Posterior vena cava (tissue), 2 donors: ENCODE results near the gene DENND10. TPM values are rescaled to one million over a fixed set of nuclear protein-coding genes. Genes with fewer than 3 reads are reported as not detected.
"Not testable (repeated sequence)": the region's sequence is repeated elsewhere in the genome, so short reads cannot be mapped to it uniquely, and the experiment has no call there.

Experiments
- DNase-seq: peaks from one replicate; pipeline ENCODE4 v3.0.0-alpha.2; 2020; ENCODE audit warnings: low spot score
- intact Hi-C, 2 donors: fragments of 100-400 bp; cut with DNase I; formaldehyde crosslinking; loops; one replicate each; pipeline versions ENCODE4 v1.14.1 to v1.14.2; 2022 to 2023
- total RNA-seq, 2 donors: library from RNA; stranded (reverse); fragmentation: NEBNext Ultra II Directional; extraction: Animal tissue kit (Norgen Biotek cat#: 25700); gene quantifications; one replicate each; pipeline ENCODE4 v1.2.1, GENCODE V29; 2021
- donor health status: DM: yes; HTN: yes; CAD: no.
- donor health status: DM: yes; HTN: yes; CAD: no.

The DENND10 gene
- total RNA-seq, 2 donors from 2014 or later, result 19.5 to 25.9 TPM

DNA sequence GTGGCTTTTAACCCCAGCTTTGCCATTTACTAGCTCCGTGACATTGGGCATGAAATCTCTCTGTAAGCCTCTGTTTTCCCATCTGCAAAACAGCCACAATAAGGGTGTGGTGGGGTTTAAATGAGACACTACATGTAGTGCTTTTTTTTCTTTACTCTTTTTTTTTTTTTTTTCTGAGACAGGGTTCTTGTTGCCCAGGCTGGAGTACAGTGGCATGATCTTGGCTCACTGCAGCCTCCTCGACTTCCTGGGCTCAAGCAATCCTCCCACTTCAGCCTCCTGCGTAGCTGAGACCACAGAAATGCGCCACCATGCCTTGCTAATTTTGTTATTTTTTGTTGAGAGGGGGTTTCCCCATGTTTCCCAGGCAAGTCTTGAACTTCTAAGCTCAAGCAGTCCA is 8.3 kb upstream of the DENND10 start:
- intact Hi-C loops, result no loop called here
- no peak for DNase-seq

DNA sequence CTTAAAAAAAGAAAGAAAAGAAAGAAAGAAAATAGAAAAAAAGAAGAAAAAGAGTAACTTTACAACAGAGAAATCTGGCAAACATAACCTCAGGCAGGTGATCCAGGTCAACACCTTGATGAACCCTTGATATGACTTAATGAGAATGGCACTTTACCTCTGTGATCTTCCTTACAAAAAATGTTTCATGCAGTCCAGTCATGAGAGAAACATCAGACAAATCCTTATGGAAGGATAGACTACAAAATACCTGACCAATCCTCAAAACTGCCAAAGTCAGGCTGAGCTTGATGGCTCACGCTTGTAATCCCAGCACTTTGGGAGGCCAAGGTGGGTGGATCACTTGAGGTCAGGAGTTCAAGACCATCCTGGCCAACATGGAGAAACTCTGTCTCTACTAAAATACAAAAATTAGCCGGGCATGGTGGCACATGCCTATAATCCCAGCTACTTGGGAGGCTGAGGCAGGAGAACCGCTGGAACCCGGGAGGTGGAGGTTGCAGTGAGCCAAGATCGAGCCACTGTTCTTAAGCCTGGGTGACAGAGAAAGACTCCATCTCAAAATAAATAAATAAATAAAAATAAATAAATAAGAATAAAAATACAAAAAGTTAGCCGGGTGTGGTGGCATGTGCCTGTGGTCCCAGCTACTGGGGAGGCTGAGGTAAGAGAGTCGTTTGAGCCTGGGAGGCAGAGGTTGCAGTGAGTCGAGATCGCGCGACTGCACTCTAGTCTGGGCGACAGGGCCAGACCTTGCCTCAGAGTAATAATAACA is 7.1 kb upstream of the DENND10 start:
- peak; percentile 50 for DNase-seq
- intact Hi-C loops, result not testable (repeated sequence)

DNA sequence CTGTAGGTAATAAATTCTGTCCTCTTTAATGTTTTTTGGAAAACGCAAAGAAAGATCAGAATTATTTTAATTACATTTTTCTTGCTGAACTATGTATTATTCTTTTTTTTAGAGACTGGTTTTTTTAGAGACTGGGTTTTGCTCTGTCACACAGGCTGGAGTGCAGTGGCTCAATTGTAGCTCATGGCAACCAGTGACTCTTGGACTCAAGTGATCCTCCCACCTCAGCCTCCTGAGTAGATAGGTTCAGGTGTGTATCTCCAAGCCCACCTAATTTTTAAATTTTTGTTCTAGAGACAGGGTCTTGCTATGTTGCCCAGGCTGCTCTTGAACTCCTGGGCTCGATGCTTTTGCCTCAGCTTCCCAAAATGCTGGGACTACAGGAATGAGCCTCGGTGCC is 5.3 kb upstream of the DENND10 start:
- intact Hi-C loops, result no loop called here
- DNase-seq, result no peak

DNA sequence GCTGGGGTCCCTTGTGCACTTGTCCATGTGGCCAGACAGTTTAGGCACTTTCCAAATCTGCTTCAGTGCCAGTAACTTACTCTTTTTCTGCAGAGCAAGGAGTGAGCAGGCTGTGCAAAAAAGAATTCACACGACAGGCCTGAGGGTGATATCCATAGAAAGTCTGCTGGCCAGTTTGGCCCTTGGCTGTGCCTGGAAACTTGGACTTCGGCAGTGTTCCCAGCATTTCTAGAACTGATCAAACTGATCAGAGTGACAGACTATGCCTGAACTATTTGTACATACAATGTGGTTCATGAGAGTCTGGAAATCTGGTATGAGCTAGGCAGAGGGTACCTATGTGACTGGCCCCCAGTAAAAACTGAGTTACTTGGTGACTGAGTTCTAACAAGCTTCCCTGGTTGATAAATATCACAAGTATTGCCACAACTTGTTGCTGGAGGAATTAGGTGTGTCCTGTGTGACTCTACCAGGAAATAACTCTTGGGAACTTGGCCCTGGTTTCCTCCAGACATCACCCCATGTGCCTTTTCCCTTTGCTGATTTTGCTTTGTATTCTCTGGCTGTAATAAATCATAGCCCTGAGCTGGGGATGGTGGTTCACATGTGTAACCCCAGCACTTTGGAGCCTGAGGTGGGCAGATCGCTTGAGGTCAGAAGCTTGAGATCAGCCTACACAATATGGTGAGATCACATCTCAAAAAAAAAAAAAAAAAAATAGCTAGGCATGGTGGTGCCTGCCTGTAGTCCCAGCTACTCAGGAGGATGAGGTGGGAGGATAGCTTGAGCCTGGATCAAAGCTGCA is 3.3 kb upstream of the DENND10 start:
- DNase-seq, result no peak
- intact Hi-C loops, result no loop called here

DNA sequence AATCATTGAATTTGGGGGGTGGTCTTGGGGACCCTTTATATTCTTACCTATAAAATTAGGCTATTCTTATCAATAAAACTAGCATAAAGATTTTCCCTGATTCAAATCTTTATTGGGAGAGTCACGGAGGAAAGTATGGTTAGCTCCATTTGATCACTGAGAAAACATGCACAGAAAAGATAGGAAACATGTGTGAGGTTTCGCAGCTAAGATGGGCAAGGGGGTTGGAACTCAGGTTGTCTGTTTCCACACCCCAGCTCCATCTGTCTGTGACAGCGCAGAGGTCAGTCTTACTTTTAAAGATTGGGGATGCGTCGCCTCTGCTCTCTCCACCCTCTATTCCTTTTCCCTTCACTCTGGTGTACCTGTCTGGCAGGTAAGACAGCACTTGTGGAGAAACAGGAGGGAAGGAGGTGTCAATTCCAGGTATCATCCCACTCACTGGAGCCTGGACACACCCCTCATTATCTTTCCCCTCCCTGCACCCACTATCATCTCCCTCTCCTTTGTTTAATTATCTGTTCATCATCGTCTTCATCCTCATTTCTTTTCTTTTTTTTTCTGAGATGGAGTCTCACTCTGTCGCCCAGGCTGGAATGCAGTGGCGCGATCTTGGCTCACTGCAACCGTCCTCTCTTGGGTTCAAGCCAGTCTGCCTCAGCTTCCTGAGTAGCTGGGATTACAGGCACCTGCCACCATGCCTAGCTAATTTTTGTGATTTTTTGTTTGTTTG is 2.4 kb upstream of the DENND10 start:
- DNase-seq, result no peak
- intact Hi-C loops, result no loop called here

DNA sequence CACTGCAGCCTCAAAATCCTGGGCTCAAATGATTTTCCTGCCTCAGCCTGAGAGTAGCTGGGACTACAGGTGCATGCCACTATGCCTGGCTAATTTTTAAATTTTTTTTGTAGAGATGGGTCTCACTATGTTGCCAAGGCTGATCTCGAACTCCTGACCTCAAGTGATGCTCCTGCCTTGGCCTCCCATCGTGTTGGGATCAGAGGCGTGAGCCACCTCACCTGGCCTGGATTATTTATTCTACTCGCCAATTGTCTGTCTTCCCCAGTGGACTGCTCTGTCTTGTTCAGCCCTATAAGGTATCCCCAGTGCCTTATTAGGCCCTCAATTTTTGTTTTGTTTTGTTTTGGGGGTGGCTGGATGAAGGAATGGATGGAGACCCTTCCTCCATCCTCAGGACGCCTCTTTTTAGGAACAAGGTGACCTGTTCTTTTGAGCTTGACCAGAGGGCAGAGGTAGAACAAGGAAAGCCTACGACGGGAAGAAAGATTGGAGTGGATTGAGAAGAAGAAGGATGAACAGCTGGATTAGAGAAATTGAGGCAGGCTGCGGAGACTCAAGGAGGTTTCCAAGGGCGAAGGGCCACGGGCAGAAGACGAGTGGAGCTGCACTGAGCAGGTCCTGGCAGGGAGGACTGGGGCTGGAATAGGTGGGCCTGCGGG is 541 bp upstream of the DENND10 start:
- DNase-seq, result peak; percentile 54
- intact Hi-C loops, result no loop called here

DNA sequence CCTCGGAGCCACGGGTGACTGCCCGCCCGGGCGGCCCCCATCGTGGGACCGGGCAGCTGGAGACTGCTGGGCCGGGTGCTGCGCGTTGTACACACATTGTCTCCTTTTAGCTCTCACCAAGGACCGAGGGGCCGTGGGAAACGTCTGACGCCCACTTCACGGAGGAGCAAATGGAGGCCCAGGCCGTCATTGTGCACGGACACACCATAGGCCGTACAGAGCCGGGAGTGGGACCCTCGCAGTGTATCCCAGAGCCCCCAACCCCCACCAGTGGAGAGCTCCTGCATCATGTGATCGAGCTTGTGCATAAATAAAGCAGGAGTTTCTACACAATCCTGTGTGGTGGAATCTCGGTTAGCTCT is 722 bp downstream of the DENND10 start:
- peak; percentile 78 for DNase-seq
- intact Hi-C loops, result no loop called here

DNA sequence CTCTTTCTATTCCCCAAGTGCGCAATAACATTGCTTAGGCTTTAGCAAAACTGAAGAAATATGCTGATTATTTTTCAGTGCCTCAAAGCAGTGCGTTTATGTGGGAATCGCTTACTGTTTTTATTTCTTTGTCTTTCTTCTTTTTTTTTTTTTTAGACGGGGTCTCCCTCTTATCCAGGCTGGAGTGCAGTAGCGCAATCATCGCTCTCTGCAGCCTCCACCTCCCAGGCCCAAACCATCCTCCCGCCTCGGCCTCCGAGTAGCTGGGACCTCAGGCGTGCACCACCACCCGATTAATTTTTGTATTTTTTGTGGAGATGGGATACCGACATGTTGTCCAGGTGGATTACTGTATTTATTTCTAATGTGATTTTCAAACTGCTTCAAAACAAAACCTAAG is 1.2 kb downstream of the DENND10 start:
- intact Hi-C loops, result no loop called here
- no peak for DNase-seq

DNA sequence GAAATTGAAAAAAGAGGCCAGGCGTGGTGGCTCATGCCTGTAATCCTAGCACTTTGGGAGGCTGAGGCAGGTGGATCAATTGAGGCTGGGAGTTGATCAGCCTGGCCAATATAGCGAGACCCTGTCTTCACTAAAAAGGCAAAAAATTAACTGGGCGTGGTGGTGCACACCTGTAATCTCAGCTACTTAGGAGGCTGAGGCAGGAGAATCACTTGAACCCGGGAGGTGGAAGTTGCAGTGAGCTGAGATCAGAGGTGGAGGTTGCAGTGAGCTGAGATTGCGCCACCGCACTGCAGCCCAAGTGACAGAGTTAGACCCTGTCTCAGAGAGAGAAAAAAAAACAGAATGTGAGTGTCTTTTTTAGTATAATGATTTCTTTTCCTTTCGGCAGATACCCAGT is 2.0 kb downstream of the DENND10 start:
- intact Hi-C loops, result not testable (repeated sequence)

DNA sequence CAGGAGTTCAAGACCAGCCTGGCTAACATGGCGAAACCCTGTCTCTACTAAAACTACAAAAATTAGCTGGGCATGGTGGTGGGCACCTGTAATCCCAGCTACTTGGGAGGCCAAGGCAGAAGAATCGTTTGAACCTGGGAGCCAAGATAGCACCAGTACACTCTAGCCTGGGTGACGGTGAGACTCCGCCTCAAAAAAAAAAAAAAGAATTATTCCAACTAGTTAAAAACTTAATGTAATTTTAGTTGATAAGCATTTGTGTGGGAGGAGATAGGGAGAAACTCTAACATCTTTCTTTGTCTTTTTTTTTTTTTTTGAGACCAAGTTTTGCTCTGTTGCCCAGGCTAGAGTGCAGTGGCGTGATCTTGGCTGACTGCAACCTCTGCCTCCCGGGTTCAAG is 3.2 kb downstream of the DENND10 start:
- DNase-seq, intact Hi-C loops: not testable (repeated sequence)

More for the DNA sequence above, 2.0 kb downstream of the DENND10 start:
- peak; percentile 48 for DNase-seq

DNA sequence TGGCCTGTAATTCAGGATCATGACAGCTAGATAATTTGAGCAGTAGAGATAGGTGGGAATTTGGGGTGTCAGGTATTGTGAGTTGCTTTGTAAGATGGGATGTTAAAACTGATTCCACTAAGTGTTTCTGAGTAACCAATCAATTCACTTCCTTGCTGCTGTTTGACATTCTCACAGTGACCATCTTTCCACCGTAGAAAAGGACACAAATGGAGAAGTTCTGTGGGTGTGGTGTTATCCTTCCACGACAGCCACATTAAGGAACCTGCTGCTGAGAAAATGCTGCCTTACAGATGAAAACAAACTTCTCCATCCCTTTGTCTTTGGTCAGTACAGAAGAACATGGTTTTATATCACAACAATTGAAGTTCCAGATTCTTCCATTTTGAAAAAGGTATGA is 3.9 kb downstream of the DENND10 start:
- intact Hi-C loops, DNase-seq: not testable (repeated sequence)

DNA sequence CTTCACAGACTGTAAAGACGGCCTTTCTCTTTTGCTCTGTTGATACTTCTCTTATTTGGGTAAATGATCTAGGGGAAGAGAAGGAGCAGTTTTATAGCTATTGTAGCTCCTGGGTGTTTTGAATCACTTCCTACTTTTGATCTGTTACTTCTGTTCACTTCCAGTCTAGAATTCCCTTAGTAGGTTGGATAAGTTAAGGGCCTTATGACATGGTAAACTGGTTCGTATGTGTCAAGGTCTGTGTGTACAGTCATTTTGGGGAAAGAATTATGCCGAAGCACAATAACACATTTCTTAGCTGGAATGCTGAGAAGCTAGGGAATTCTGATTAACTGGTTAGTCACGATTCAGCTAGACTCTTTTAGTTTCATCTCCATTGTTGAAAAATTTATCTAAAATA is 8.1 kb downstream of the DENND10 start:
- intact Hi-C loops, result no loop called here

DNA sequence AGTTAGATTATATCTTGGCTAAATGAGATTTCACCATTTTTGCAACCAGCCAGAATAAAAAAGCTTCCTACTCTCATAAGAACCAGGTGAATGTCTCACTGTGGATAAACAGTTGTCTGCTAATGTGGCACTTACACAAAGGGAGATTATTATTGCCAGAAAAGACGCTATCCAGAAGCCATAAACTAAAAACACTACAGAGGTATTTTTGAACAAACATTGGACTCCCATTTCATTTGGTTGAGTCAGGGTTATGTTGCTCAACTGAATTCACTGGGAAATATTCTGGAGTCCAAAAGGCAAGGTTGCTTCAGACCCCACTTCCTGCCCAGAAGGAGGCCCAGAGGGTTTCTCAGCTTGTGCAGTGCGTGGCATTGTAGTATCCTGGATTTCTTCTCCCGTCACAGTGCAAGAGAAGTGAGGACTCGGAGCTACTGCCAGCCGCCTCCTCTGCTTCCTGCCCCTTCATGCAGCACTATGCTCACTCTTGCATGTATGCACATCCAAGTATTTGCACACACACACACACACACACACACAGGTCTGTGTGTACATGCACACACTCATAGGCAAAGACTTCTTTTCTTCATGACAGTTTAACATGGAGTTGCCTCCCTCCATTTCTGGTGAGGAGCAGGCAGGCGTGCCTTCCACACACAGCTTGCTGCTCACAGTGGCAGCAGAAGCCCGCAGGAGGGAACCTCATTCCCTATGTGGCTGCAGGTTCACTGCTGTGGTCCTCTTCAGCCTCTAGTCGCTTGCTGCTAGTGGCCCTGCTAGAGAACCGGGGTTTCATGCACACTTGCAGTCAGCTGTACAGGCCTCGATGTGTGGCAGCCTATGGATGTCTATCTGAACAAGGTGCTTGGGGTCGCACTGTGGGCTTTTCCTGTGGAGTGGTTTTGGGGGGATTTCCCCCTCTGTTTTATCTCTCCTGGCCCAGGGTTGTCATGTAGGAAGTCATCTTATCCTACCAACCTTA is 10.1 kb downstream of the DENND10 start:
- intact Hi-C loops, result no loop called here

More for the DNA sequence above, 8.1 kb downstream of the DENND10 start:
- DNase-seq, result no peak

DNA sequence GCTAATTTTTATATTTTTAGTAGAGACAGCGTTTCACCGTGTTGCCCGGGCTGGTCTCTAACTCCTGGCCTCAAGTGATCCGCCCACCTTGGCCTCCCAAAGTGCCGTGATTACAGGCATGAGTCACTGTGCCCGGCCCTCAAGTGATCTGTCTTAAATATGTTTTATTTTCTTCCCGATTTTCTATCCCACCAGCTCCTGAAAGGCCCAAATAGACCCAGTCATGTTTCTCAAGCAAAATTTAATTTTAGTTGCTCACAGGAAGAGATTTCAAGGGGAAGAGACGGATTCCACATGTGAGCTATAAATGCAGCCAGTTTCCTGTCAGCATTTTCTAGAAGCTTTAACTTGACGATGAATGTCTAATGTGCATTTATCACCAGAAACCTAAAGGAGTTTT is 12.0 kb downstream of the DENND10 start:
- intact Hi-C loops, result no loop called here
- no peak for DNase-seq

More for the DNA sequence above, 10.1 kb downstream of the DENND10 start:
- DNase-seq, result no peak

DNA sequence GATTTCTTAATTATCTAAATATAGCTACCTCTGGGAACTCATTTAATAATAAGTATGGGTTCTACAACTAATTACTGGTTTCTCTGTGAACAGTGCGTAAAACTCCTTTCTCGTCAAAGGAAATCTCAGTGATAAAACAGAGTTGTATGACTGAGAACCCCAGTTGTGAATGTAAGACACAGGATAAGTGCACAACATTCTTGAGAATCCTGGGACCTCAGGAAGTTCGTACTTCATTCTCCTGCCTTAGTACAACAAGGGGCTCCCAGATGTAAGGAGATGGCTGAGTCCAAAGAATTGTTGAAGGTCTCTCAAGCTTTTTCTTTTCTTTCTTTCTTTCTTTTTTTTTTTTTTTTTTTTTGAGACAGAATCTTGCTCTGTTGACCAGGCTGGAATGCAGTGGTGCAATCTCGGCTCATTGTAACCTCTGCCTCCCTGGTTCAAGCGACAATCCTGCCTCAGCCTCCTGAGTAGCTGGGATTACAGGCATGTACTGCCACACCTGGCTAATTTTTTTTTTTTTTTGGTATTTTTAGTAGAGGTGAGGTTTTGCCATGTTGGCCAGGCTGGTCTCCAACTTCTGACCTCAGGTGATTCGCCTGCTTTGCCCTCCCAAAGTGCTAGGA is 12.5 kb downstream of the DENND10 start:
- no peak for DNase-seq
- intact Hi-C loops, result no loop called here

DNA sequence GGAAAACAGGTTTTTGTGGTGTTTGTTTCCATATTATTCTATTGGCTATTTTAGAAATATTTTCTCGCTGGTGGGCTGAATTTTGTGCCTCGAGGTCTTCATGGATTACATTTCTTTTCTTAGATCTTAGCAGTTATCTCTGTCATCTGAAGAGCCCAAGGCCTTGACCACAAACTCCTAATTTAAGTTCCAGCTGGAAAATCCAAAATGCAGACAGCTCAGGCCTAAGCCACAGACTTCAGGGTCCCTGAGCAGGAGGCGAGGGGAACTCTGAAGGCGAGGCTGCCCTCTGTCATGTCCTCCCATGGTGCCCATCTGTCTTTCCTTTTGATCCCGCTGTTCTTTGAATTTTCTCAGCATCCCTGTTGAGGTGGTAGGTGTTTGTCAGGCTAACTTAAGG is 14.3 kb downstream of the DENND10 start:
- intact Hi-C loops, result no loop called here
- no peak for DNase-seq

DNA sequence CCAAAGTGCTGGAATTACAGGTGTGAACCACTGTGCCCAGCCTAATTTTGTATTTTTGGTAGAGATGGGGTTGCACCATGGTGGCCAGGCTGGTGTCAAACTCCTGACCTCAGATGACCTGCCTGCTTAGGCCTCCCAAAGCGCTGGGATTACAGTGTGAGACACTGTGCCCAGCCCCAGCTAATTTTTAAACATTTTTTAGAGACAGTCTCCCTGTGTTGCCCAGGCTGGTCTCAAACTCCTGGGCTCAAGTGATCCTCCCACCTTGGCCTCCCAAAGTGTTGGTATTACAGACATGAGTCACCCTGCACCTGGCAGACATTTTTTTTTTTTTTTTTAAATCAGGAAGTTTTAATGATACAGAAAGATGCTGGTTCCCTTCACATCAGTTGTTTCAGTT is 15.5 kb downstream of the DENND10 start:
- intact Hi-C loops, result no loop called here
- DNase-seq, result no peak

DNA sequence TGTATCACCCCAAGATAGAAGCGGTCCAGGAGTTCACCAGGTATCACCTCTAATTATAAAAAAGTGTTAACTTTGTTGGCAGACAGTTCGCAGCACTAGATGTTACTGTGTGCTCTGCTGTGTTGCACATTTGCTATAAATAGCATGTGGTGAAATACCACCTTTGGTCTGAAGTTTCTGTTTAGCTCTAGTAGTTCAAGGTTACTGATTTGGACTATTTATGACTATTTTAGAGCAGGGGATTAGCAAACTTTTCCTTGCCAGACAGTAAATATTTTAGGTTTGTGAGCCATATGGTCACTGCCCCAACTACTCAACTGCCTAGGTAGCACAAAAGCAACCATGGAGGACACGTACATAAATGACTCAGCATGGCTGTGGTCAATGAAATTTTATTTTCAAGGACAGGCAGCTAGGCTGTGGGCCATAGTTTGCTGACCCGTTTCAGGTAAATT is 16.5 kb downstream of the DENND10 start:
- intact Hi-C loops, result no loop called here
- no peak for DNase-seq
